ENCODE results near the gene HPGD.

DNA sequence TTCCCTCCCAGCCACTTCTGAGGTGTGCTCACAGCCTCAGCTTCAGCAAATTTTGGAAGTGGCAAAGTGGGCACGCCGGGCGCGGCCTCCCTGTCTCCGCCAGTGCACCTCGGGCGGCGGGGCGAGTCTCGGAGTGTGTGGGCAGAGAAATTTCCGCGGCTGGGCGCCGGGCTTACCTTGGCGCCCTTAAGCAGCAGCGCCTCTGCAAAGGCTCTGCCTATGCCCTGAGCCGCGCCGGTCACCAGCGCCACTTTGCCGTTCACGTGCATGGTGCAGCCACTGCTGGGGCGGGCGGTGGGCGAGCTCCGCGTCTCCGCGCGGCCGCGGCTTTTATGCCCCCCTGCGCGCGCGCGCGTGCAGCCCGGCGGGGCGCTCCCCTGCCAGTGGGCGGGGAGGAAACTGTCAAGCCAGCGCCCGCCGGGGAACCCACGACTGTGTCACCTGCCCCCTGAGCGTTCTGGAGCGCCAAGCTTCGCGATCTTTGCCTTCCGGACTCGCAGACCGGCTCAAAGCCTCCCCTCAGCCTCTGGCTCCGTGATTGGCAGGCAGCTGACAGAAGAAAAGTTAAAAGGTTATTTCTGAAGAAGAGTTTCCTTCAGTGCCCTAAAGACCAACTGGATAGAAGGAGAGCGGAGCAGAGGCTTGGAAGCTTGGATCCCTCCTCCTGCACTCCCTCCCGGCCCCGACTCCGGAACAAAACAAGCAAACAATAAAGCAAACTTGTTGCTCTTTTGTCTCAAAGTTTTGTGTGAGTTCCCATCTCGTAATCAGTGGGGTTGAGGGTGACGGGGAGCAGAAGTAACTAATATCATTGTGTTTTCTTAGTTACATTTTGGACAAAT, at the start of gene HPGD:
- TF ChIP-seq, protein P1, sequence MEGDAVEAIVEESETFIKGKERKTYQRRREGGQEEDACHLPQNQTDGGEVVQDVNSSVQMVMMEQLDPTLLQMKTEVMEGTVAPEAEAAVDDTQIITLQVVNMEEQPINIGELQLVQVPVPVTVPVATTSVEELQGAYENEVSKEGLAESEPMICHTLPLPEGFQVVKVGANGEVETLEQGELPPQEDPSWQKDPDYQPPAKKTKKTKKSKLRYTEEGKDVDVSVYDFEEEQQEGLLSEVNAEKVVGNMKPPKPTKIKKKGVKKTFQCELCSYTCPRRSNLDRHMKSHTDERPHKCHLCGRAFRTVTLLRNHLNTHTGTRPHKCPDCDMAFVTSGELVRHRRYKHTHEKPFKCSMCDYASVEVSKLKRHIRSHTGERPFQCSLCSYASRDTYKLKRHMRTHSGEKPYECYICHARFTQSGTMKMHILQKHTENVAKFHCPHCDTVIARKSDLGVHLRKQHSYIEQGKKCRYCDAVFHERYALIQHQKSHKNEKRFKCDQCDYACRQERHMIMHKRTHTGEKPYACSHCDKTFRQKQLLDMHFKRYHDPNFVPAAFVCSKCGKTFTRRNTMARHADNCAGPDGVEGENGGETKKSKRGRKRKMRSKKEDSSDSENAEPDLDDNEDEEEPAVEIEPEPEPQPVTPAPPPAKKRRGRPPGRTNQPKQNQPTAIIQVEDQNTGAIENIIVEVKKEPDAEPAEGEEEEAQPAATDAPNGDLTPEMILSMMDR (optimal IDR thresholded peaks at IDR 0.05 in 1 of 3, IDR thresholded peaks at IDR 0.05 in 1 of 3, conservative IDR thresholded peaks at IDR 0.05 in 1 of 3; ENCODE audit: extremely low read depth in 1 of 3, insufficient read depth in 2 of 3, low read length in 3 of 3) = no peak
- TF ChIP-seq EZH2 (IDR thresholded peaks at IDR 0.05; ENCODE audit: low read length) = no peak

Data from keratinocyte (primary cell).